Renal cortex interstitium (tissue), 11 donors: ENCODE data around the gene KCNIP4. TPM values are rescaled to one million over a fixed set of nuclear protein-coding genes. Genes with fewer than 3 reads are reported as not detected.
A peak's percentile ranks its signal among the peaks of the same experiment; 100 is the strongest.

Experiments
- DNase-seq, 11 donors: peaks; one replicate each; pipeline ENCODE4 v3.0.0-alpha.2; 2013; ENCODE audit warnings: low read depth in 9 of 11, low spot score in 4 of 11; ENCODE audit errors: extremely low read depth in 1 of 11
- polyA plus RNA-seq, 3 donors: library from polyadenylated mRNA; unstranded; fragments of 120-200 nt; gene quantifications; one replicate each; pipeline ENCODE4 v1.2.1, GENCODE V29; 2013; ENCODE audit not compliant: insufficient read length in 3 of 3

Gene KCNIP4
- polyA plus RNA-seq, 3 donors: 11.0 to 13.8 (median 12.3) TPM

DNA sequence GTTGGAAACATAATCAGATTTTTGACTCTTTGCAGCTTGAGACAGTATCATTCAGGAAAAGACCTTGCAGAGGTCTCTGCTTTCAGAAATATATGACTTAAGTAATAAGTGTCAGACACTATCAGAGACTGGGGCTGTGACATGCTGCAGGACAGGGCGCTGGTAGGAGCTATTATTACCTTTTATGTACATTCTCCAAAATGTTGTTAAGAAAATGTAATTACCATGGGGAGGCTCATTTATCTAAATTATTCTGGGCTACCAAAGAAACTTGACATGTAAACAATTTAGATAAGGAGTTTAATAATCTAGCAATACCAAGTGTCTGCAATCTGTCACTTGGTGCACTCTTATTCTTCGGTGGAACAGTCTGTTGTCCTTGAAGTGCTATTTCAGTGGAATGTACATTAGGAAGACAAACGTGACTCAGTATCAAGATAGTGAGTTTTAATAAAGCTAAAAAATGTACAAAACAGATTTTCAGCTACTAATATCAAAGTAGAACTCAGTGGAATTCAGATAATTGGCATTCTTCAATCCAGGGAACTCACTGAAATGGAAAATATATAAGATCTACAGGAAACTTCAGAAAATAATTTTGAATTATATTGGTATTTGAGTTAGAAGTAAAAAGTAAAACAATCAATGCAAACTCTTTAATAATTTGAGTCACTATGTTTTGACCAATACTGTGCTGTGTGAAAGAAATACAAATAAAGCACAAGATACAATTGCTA lies 214.5 kb downstream of the KCNIP4 start:
- DNase-seq: no peak

DNA sequence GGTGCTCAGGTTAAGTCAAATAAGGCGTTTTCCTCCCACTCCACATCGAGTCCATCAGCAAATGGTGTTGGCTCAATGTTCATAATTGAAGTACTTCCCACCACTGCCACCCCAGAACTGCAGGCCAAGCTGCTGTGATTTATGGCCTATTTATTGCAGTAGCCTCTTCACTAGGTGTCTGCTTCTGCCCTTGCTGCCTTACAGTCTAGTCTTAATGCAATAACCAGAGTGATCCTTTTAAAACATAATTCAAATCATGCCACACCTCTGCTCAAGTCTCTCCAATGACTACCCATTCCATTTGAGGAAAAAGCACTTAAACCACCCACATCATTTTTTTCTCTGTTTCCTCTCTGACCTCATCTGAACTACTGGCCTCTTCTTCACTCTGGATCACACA lies 220.3 kb downstream of the KCNIP4 start:
- no peak for DNase-seq

DNA sequence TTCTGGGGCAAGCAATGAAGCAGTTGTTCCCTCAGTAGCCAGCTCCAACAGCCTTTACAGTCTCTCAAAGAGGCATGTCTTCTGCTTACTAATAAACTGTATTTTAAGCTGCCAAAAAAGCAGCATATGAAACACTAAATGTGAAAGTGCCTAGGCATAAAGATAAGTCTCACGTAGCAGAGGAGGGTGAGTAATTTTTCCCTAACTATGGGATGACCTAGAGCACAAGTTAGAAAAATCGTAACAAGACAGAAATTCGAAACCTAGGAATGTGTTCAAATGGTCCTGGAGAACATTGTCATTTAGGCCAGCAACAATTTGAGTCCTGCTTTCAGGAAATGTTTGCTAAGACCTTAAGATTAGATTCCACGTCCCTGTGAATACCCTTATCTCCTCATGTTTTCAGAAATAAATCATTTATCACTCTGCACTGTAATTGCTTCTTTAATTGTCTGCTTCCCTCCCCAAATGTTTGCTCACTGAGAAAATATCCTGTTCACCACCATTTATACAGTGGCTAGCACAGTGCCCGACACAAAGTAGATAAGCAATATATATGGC lies 222.2 kb downstream of the KCNIP4 start:
- DNase-seq: no peak

DNA sequence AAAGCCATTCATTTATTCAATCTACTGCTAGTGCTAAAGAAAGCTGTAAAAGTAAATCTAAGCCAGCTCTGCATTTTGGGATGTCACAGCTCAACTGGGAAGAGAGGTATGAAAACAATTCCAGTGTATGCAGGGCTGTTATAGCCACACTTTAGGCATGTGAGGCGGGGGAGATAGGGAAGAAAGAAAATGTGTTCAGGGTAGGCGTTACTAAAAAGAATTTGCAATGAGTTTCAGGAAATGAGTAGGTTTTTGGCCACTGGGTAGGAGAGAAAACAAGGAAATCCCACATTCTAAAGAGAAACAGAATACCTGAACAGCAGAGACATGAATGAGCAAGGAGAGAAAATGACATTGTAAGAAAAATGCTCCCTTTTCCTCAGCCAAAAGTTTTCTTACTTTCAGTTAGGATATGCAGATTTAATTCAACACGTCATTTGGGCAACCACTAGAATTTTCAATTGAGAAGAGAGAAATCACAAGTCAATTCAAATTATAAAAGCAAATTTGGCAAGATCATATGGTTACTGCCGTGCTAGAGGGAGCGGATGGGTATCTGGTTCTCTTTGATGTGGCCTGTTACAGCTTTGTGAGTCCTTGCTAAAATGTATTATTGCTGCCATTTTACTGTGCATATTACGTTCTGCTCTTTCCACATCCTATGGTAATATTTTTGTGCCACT lies 226.3 kb downstream of the KCNIP4 start:
- DNase-seq: no peak

DNA sequence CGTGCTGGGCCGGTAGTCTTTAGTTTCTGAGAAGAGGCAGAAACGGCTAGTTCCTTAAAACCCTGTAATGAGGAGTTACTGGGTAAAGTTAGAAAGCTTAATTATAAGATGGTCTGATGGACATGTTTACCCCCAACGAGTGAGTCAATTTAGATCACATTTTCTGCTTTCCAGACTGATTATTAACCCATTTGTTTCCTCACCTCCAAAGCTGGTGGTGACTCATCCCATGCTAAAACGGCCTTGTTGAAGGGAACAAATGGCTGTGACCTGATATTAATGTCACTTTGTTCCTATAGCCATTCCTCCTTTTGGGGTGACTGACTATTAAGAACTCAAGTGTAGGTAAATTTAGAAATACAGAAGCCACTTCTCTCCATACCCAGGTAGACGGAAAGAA lies 232.0 kb downstream of the KCNIP4 start:
- no peak for DNase-seq

DNA sequence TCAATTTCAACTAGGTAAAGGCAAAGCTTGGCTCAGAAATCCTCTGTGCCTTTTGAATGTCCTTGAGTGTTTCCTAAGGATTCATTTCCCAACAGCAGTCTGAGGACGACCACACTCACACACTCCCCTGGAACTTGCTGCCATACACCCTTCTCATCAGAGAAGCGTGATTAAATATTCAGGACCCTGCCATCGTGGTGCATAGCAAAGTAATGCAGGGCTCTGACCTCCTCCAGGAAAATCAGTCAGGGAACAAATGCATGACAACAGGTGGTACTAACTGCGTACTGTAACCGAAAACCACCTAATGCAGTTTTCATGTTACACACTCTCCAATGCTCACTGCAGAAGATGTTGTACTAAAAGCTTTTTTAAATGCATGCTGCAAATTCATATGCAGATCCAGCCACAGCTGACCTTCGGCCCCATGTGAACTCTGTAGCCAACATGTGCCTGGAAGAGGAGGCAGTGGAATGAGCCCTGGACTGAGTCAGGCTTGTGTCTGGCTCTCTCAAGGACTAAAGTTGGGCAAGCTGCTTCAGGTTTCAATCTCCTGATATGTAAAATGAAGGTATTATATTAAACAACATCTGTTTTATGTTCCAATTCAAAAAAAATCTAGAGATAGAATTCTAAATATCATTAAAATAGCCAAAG lies 238.3 kb downstream of the KCNIP4 start:
- no peak for DNase-seq

DNA sequence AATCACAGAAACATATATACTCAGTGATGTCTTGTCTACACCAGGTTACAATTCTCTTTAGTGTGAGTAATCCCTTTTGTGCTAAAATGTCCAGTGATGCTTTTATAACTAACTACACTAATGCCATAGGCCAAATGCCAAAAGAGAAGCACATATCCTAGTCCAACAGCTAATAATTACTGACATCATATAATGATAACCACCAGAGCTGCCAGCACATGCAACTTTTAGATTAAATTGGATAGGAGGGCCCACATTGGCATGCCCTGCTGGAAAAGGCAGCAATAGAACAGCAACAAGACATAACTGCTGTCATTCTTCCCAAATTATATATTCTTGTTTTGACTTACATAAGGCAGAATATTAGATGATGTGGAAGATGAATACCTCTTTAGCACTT lies 238.8 kb downstream of the KCNIP4 start:
- no peak for DNase-seq

DNA sequence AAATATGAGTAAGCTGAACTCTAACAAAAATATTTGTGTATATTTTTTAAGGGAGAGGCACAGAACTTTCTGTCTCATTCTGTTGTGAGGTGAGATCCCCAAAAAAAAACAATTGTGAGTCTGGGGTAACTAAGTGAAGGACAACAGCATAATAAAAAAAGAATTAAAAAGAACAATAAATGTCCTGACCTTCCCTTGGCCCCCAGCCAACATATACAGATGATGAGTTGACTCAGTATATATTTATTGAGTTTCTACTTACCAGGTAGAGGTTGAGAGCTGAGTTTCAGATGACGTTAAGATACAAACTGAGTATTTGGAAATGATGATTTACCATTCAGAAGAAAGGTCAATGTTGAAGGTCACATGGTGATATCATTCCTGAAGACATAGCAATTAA lies 239.5 kb downstream of the KCNIP4 start:
- DNase-seq: no peak

DNA sequence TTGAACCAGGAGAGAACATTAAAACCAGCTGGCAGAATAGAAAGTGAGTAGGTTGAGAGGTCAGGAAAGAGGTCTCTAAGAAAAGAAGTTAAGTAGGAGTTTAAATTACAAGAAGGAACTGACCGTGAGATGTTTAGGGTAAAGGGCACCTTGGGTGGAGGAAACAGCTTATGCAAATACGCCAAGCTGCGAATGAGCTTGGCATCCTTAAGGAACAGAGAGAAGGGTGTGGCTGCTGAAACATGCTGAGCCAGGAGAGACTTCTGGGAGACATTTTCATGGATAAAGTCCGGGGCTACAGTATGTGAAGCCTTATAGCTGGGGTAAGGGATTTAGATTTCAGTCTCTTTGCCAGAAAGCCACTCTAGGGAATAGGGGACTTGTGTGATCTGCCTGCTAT lies 249.1 kb downstream of the KCNIP4 start:
- DNase-seq: no peak

DNA sequence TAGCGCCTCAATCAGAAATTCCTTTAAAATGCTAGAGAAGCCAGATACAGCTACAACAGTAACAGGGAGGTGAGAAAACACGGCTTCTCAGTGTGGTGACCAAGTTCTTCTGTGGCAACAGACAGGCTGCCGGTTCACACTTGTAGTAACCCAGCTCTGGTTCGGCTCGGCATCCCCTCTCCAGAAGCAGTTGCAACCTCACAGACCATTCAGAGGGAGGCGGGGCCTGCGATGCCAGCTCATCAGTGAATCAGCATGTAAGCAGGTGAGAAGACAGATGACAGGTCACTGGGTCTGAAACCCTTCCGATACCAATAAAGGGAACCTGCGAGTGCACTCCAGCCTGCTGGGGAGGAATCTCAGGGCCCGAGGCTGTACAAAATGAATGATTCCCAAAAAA lies 251.0 kb downstream of the KCNIP4 start:
- peak in 3 of 11 donors; percentile 0 to 2 (median 2) for DNase-seq

DNA sequence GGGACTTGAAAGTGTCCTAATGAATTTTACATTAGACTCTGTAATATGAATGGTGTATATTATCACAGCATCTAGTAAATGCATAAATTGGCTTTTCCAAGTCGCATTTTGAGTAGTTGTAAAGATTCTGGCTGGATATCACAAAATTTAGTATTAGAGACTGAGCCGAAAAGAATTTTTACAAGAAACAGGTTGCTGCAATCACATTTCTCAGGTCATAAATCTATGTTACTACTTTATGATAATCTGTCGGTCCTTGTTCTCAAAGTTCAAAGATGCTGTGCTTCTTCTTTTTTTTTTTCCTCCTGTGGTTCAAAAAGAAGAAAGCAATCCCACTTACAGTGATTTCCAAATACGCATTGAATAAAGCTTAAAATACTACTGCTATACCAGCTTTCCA lies 253.4 kb downstream of the KCNIP4 start:
- no peak for DNase-seq

DNA sequence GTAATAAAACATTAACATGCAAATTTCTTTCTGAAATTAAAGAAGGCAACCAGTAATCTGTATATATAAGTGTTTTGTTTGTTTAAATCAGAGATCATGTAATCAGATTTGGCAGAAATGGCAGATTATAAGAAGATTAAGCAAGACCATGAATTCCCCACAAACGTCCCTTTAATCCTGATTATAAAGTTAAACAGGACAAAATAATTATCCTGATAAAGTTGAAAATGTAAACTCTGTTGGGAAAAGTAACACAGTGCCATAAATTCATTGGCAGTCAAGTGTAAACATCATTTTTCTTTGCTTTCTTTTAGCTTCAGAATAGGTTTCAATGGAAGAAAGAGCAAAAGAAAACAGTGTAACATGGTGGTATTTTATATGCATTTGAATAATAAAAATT lies 256.3 kb downstream of the KCNIP4 start:
- DNase-seq: no peak

DNA sequence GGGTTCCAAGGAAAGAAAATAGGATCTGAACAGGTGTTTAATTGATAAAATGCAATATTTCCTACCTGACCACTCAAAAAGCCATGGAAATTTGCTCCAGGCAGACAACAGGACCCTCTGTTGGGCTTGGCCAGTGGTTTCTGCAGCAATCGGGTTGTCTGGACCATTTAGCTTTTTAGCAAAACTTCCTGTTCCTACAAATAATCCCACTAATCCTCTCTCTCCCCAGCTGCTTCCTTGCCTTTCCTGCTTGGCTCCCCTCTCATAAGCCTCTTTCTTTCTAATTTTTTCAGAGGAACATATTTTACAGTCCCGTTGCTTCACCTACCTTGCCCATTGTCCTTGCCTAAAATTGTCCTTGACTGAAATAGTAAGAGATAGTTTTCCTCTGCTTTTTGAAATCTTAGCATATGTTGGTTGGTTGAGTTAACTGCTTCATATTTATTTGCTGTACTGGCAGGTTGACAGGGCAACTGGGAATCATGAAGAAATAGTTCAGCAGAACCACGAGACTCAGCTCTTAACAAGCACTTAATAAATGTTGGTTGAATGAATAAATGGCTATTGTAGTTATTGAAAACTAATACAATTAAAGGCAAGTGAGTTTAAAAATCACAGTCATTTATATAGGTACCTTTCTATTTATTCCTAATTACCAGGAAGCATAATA lies 259.8 kb downstream of the KCNIP4 start:
- no peak for DNase-seq

DNA sequence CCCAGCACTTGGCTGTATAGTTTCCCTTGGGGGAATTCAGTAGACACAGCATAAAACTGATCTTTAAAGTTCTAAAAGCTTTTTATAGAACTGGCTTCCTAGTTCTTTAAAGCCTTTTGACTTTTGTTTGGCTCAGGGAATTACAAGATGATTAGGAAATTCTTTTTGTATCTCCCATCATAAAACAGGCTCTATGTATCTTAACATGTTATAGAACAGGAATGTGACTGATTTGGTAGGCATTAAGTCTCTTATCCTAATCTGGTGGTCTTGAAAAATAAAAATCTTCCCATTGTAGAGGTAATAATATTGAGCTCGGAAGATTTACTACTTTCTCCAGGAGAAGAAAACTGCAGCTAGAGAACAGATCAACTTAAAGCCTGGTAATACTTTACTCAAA lies 262.7 kb downstream of the KCNIP4 start:
- no peak for DNase-seq

DNA sequence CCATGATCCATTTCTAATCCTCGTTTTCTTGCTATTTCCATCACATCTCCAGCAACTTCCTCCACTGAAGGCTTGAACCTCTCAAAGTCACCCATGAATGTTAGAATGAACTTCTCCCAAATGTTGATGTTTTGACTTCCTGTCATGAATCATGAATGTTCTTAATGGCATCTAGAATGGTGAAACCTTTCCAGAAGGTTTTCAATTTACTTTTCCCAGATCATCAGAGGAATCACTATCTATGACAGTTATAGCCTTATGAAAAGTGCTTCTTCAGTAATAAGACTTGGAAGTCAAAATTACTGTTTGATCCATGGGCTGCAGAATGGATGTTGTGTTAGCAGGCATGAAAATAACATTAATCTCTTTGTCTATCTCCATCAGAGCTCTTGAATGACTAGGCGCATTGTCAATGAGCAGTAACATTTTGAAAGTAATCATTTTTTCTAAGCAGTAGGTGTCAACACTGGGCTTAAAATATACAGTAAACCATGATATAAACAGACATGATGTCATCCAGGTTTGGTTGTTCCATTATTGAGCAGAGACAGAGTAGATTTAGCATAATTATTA lies 268.2 kb downstream of the KCNIP4 start:
- no peak for DNase-seq

DNA sequence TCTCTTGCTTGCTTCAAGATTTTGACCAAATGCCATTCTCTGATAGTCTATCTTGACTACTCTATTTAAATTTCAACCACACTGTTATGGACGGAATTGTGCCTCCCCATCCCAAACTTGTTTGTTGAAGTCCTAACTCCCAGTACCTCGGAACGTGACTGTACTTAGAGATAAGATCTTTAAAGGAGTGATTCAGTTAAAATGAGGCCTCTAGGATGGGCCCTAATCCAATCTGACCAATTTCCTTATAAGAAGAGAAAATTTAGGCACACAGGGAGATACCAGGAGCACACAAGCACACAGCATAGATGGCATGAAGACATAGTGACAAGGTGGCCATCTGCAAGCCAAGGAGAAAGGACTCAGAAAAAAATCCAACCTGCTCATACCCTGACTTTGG lies 269.9 kb downstream of the KCNIP4 start:
- DNase-seq: no peak

DNA sequence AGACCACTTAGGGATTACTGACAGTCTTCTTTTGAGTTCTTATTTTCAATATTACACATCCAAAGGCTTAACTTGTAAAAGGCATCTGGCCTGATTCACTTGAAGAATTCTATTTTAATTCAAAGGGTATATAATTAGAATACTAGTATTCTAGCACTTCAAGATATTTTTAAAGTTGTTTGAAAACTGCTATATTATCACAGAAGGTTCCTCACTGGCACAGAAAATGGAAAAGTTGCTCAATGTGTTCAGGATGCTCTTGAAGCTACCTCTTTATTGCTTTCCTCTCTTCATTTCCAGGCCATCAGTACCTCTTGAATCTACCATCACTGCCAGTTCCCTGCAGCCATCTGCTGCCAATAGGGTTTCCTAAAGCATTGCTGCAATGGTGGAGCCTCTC lies 271.4 kb downstream of the KCNIP4 start:
- no peak for DNase-seq

DNA sequence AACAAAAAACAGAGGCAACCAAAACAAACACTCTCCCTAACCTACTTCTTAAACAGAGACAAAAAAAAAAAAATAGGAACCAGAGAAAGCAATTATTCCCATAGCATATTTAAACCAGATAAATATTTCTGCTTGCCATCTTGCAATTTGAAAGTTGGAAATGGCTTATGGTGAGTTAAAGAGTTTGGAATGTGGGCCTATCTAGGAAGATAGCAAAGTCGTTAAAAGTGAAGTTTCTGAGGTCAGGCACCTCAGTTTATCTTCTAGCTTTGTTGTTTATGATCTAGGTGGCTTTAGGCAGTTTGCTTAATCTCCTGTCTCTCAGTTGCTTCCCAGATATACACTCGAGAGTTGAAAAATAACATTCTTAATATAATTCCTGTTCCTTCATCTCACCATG lies 284.2 kb downstream of the KCNIP4 start:
- no peak for DNase-seq

DNA sequence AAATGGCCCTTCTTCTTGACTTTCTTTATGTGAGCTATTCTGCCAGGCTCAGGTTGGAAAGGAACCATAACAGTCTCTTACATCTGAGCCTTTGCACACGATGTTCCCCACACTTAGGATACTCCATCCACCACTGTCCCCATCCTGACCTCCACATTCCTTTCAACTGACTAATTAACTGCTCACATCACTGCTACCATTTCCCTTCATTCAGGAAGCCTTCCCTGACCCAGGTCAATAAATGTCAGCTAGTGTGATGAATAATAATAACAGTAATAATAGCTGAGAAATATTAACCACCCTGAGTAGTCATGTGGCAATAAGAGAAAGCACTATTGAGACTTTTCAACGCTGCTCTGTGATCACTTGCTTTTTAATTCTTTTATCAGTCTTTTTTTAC lies 291.7 kb downstream of the KCNIP4 start:
- no peak for DNase-seq
